ENCODE measurements around the gene ARMH4.

The ARMH4 gene

GRCh38 chr14:58096731-58097130 lies 55.3 kb downstream of the ARMH4 start:
- DNase-seq, result no peak

- no peak for DNase-seq
These were observed 60.0 kb downstream of the ARMH4 start for GRCh38 chr14:58091883-58092630.

GRCh38 chr14:58089612-58090011 lies 62.4 kb downstream of the ARMH4 start:
- no peak for DNase-seq

- no peak for DNase-seq
These were observed 63.1 kb downstream of the ARMH4 start for GRCh38 chr14:58088961-58089360.

GRCh38 chr14:58085877-58086276 lies 66.1 kb downstream of the ARMH4 start:
- DNase-seq, result no peak

- no peak for DNase-seq
These were observed 69.4 kb downstream of the ARMH4 start for GRCh38 chr14:58082491-58083098.

- DNase-seq, result no peak
These were observed 70.0 kb downstream of the ARMH4 start for GRCh38 chr14:58082011-58082410.

- no peak for DNase-seq
These were observed 73.5 kb downstream of the ARMH4 start for GRCh38 chr14:58078471-58078870.

GRCh38 chr14:58078068-58078467 lies 73.9 kb downstream of the ARMH4 start:
- DNase-seq, result no peak

GRCh38 chr14:58077621-58078020 lies 74.4 kb downstream of the ARMH4 start:
- no peak for DNase-seq

- DNase-seq, result no peak
These were observed 78.5 kb downstream of the ARMH4 start for GRCh38 chr14:58073516-58073915.

- DNase-seq, result peak; percentile 22
These were observed 79.5 kb downstream of the ARMH4 start for GRCh38 chr14:58072288-58073071.

- no peak for DNase-seq
These were observed 80.7 kb downstream of the ARMH4 start for GRCh38 chr14:58071341-58071740.

- DNase-seq, result no peak
These were observed 83.7 kb downstream of the ARMH4 start for GRCh38 chr14:58068306-58068705.

- no peak for DNase-seq
These were observed 85.9 kb downstream of the ARMH4 start for GRCh38 chr14:58066115-58066514.

GRCh38 chr14:58061581-58061980 lies 90.4 kb downstream of the ARMH4 start:
- DNase-seq, result no peak

- DNase-seq, result no peak
These were observed 91.1 kb downstream of the ARMH4 start for GRCh38 chr14:58060898-58061297.

- DNase-seq, result no peak
These were observed 91.9 kb downstream of the ARMH4 start for GRCh38 chr14:58060077-58060476.

GRCh38 chr14:58059126-58059525 lies 92.9 kb downstream of the ARMH4 start:
- DNase-seq, result no peak

- DNase-seq, result no peak
These were observed 96.5 kb downstream of the ARMH4 start for GRCh38 chr14:58055497-58056010.

- no peak for DNase-seq
These were observed 97.9 kb downstream of the ARMH4 start for GRCh38 chr14:58054100-58054499.

- no peak for DNase-seq
These were observed 103.8 kb downstream of the ARMH4 start for GRCh38 chr14:58048219-58048618.

GRCh38 chr14:58027904-58028303 lies 124.1 kb downstream of the ARMH4 start:
- DNase-seq, result no peak

GRCh38 chr14:58026967-58027366 lies 125.0 kb downstream of the ARMH4 start:
- DNase-seq, result no peak

Measured in NCI-H446 treated with DMSO at 0.1 percent for 48 hours (cell line).